T-helper 17 cell (primary cell): ENCODE data around the gene ATOH8. TPM values are rescaled to one million over a fixed set of nuclear protein-coding genes. Genes with fewer than 3 reads are reported as not detected.
A peak's percentile ranks its signal among the peaks of the same experiment; 100 is the strongest.

Source experiments
- ATAC-seq: fragments of 150-1000 bp; cut with Tn5 transposase; 2 replicates; pipeline ENCODE4 v1.10.0; 2021; ENCODE audit warnings: mild to moderate bottlenecking, moderate library complexity
- DNase-seq, 3 donors: peaks; one replicate each; pipeline versions ENCODE4 v3.0.0 to v3.0.0-alpha.2; 2020 to 2021
- H3K9me3 ChIP-seq: one replicate; pipeline ENCODE4 v1.7.0; 2013; ENCODE audit warnings: low read length, mild to moderate bottlenecking; ENCODE audit not compliant: control insufficient read depth, poor library complexity, severe bottlenecking
- H3K27ac Mint-ChIP-seq: one replicate; pipeline ENCODE4 v1.8.0; 2022; ENCODE audit warnings: mild to moderate bottlenecking, moderate library complexity, mixed read lengths
- H3K27me3 Mint-ChIP-seq: one replicate; pipeline ENCODE4 v1.8.0; 2022; ENCODE audit warnings: mixed read lengths
- H3K36me3 Mint-ChIP-seq: one replicate; pipeline ENCODE4 v1.8.0; 2022; ENCODE audit warnings: low read depth, mixed read lengths
- H3K4me1 Mint-ChIP-seq: one replicate; pipeline ENCODE4 v1.8.0; 2022; ENCODE audit warnings: mild to moderate bottlenecking, mixed read lengths
- H3K4me3 Mint-ChIP-seq: one replicate; pipeline ENCODE4 v1.8.0; 2022; ENCODE audit warnings: mild to moderate bottlenecking, moderate library complexity, mixed read lengths
- total RNA-seq, 4 donors: library from RNA in 2 of 4; stranded (reverse) in 2 of 4; gene quantifications; one replicate each; pipeline ENCODE4 v1.2.3 and lab custom pipeline; 2022 to 2026

Gene ATOH8
- total RNA-seq, 2 donors from 2014 or later: not detected

DNA sequence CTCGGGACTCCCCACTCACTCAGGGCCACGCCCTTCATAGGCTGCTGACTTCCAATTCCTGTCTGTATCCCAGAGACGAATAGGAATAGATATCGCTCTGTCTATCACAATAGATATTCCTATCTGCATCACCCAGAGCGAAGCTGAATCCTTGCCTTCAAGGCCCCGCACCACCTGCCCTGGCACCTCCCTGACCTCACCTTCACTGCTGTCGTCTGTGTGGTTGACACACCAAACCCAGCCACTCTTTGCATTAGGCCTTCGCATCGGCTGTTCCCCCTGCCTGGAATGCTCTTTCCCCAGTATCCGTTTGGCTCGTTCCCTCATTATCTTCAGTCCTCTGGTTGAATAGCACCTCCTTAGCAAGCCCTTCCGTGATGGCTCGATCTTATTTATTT lies 43.5 kb downstream of the ATOH8 start:
- peaks cover 7% of the 10 kb centered on the region for H3K4me1 Mint-ChIP-seq
- DNase-seq (no peak), ATAC-seq (no peak)
- no peak overlapping the region for H3K27ac Mint-ChIP-seq
- H3K4me3 Mint-ChIP-seq: no peak overlapping the region
- peaks cover 3% of the 10 kb centered on the region for H3K9me3 ChIP-seq
- peaks cover 50% of the 10 kb centered on the region for H3K27me3 Mint-ChIP-seq
- peaks cover 9% of the 10 kb centered on the region for H3K36me3 Mint-ChIP-seq

GRCh38 chr2:85797921-85798320 lies 44.1 kb downstream of the ATOH8 start:
- peaks cover 7% of the 10 kb centered on the region for H3K4me1 Mint-ChIP-seq
- H3K4me3 Mint-ChIP-seq: no peak overlapping the region
- peaks cover 7% of the 10 kb centered on the region for H3K36me3 Mint-ChIP-seq
- DNase-seq (no peak), ATAC-seq (no peak)
- H3K9me3 ChIP-seq: peaks cover 3% of the 10 kb centered on the region
- no peak overlapping the region for H3K27ac Mint-ChIP-seq
- peaks cover 49% of the 10 kb centered on the region for H3K27me3 Mint-ChIP-seq

- H3K4me3 Mint-ChIP-seq: no peak overlapping the region
- H3K27me3 Mint-ChIP-seq: peaks cover 40% of the 10 kb centered on the region
- H3K9me3 ChIP-seq: peaks cover 3% of the 10 kb centered on the region
- H3K4me1 Mint-ChIP-seq: peaks cover 14% of the 10 kb centered on the region
- ATAC-seq (no peak), DNase-seq (no peak)
- peaks cover 7% of the 10 kb centered on the region for H3K36me3 Mint-ChIP-seq
- no peak overlapping the region for H3K27ac Mint-ChIP-seq
Observed at GRCh38 chr2:85799215-85799956, 45.6 kb downstream of the ATOH8 start.

- H3K4me1 Mint-ChIP-seq: peaks cover 16% of the 10 kb centered on the region
- peaks cover 40% of the 10 kb centered on the region for H3K27me3 Mint-ChIP-seq
- peaks cover 7% of the 10 kb centered on the region for H3K36me3 Mint-ChIP-seq
- no peak overlapping the region for H3K4me3 Mint-ChIP-seq
- DNase-seq: no peak
- peaks cover 3% of the 10 kb centered on the region for H3K9me3 ChIP-seq
- H3K27ac Mint-ChIP-seq: no peak overlapping the region
- no peak for ATAC-seq
Observed at GRCh38 chr2:85800586-85800985, 46.8 kb downstream of the ATOH8 start.

DNA sequence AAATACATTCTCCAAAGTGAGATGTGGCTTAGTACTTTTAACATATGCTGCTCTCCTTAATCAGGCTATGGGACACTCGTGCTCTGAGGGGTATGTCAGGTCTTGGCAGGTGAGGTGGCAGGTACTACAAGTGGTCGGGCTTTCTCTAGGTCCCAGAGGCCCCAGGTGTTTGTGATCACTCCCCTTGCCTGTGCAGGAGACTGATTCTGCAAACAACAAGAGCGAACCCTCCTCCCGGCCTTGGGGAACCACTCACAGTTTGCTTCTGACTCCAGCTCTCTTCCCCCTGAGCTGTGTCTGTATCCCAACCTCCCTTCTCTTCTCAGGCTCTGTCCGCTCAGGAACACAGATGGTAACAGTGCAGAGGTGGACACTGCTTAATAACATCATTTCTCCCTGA lies 48.1 kb downstream of the ATOH8 start:
- Mint-ChIP-seq H3K36me3 (peaks cover 6% of the 10 kb centered on the region), H3K27ac (no peak overlapping the region), H3K4me1 (peaks cover 16% of the 10 kb centered on the region), H3K4me3 (no peak overlapping the region), H3K27me3 (peaks cover 40% of the 10 kb centered on the region)
- H3K9me3 ChIP-seq: peaks cover 3% of the 10 kb centered on the region
- ATAC-seq: no peak
- DNase-seq: no peak

GRCh38 chr2:85802354-85803103 lies 48.7 kb downstream of the ATOH8 start:
- no peak for DNase-seq
- H3K27ac Mint-ChIP-seq: no peak overlapping the region
- peaks cover under 1% of the 10 kb centered on the region for H3K36me3 Mint-ChIP-seq
- peaks cover 3% of the 10 kb centered on the region for H3K9me3 ChIP-seq
- no peak overlapping the region for H3K4me3 Mint-ChIP-seq
- peaks cover 12% of the 10 kb centered on the region for H3K4me1 Mint-ChIP-seq
- H3K27me3 Mint-ChIP-seq: peaks cover 33% of the 10 kb centered on the region
- no peak for ATAC-seq

GRCh38 chr2:85803704-85804425 lies 50.1 kb downstream of the ATOH8 start:
- Mint-ChIP-seq H3K4me1 (peaks cover 10% of the 10 kb centered on the region), H3K27ac (no peak overlapping the region), H3K27me3 (peaks cover 20% of the 10 kb centered on the region), H3K36me3 (no peaks in the 10 kb centered on the region), H3K4me3 (no peak overlapping the region)
- ATAC-seq (no peak), DNase-seq (no peak)
- H3K9me3 ChIP-seq: peaks cover 3% of the 10 kb centered on the region

- Mint-ChIP-seq H3K4me1 (peaks cover 10% of the 10 kb centered on the region), H3K27me3 (peaks cover 14% of the 10 kb centered on the region), H3K27ac (no peak overlapping the region), H3K4me3 (no peak overlapping the region), H3K36me3 (no peaks in the 10 kb centered on the region)
- DNase-seq (no peak), ATAC-seq (peak; percentile 42)
- H3K9me3 ChIP-seq: peaks cover 3% of the 10 kb centered on the region
Observed at GRCh38 chr2:85804583-85804982, 50.8 kb downstream of the ATOH8 start.

DNA sequence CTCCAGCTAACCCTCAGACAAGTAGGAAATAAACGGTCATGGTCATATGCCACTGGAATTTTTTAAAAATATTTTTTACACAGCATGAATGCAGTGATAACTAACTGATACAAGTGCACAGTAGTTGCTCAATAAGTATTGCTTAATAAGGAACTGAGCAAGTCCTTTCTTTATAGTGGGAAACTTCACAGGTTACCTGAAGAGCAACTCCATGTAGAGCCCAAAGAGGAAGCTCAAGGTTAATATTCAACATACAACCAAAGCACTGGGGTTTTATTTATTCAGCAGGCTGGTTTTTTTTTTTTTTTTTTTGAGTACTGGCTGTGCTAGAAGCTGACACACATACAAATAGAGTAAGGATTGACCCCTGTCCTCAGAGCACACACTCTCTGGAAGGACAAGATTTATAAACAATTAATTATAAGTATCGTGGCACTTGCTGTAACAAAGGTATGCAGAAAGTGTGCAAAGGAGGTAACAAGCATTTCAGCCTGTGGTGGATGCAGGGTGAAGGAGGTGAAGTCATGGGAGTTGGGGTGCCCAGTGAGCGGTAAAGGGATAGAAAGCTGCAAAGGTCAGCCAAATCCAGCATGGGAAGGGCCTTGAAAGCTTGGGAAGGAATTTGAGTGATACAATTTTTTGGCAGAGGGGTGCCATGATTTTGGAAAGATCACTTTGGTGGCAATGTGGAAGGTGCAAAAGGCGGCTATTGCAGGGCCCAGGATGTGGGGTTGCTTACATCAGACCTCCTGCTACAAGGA lies 52.7 kb downstream of the ATOH8 start:
- no peak overlapping the region for H3K4me3 Mint-ChIP-seq
- no peaks in the 10 kb centered on the region for H3K36me3 Mint-ChIP-seq
- ATAC-seq (no peak), DNase-seq (no peak)
- peaks cover 10% of the 10 kb centered on the region for H3K4me1 Mint-ChIP-seq
- H3K9me3 ChIP-seq: no peaks in the 10 kb centered on the region
- no peak overlapping the region for H3K27ac Mint-ChIP-seq
- H3K27me3 Mint-ChIP-seq: peaks cover 8% of the 10 kb centered on the region

DNA sequence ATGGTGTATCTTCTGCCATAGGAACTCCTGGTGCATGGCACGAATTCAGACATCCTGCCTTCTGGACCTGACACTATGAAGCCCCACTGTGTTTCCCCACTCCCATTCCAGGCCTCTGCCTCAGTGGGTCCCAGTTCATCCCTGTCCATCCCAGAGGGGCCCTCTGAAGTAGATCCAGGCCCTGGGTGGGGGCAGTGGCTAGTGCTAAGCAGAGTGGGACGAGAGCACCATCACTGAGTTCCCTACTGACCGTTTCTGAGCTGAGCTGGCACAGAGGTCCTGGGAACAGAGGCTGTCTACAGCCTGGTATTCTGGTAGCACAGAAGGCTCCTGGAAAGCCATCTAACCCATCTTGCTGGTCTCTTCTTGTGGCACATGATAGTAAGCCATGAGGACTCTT lies 54.0 kb downstream of the ATOH8 start:
- H3K4me3 Mint-ChIP-seq: no peak overlapping the region
- no peaks in the 10 kb centered on the region for H3K36me3 Mint-ChIP-seq
- no peak for DNase-seq
- no peak for ATAC-seq
- H3K27me3 Mint-ChIP-seq: peaks cover 12% of the 10 kb centered on the region
- no peak overlapping the region for H3K27ac Mint-ChIP-seq
- H3K4me1 Mint-ChIP-seq: peaks cover 10% of the 10 kb centered on the region
- H3K9me3 ChIP-seq: no peaks in the 10 kb centered on the region

GRCh38 chr2:85810371-85811179 lies 56.8 kb downstream of the ATOH8 start:
- H3K4me3 Mint-ChIP-seq: no peak overlapping the region
- DNase-seq (no peak), ATAC-seq (no peak)
- H3K27me3 Mint-ChIP-seq: peaks cover 31% of the 10 kb centered on the region
- H3K4me1 Mint-ChIP-seq: peaks cover 8% of the 10 kb centered on the region
- H3K27ac Mint-ChIP-seq: no peak overlapping the region
- H3K36me3 Mint-ChIP-seq: no peaks in the 10 kb centered on the region
- H3K9me3 ChIP-seq: no peaks in the 10 kb centered on the region
